GM18873 (cell line): ENCODE data around the gene DPP10.

Experiments
- ATAC-seq: cut with Tn5 transposase; IDR thresholded peaks from one replicate; pipeline ENCODE4 v1.9.1; 2021; ENCODE audit warnings: mild to moderate bottlenecking, moderate library complexity, moderate number of reproducible peaks; ENCODE audit not compliant: unreplicated experiment, low FRiP score

DPP10 gene

DNA sequence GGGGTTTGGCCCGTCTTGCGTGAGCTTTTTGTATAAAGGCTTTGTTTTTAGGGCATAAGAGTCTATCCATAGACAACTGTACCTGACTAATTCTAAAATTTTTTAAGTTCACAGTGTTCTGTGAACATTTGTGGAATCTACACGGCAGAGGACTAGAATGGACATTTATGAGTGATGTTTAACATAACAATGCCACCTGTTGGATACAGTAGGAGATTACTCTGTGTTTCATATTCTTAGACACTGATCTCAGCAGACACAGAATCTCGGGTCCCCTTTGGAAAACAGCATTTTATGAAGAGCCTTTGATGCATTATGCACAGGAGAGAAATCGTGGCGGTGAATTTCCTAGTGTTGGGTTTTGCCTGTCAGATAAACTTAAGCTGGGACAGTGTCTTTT, 752.2 kb downstream of the DPP10 start:
- no peak for ATAC-seq

DNA sequence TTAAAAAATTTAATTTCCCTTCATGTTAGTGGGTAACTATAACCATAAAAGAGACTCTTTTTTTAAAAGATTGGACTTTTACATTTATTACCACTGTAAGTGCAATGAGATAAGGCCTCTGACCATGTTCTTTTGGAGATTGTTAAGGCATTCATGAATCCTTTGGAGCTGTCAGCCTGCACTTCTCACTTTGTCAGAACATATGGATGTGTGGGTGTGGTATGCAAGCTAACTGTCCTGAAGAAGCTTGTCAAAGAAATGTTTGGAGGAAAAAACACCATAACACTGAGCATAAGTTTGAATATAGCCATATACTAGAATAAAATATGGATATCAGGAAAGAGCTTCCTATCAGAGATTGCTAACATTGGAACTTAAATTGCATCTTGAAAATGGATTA, 754.1 kb downstream of the DPP10 start:
- ATAC-seq = no peak

DNA sequence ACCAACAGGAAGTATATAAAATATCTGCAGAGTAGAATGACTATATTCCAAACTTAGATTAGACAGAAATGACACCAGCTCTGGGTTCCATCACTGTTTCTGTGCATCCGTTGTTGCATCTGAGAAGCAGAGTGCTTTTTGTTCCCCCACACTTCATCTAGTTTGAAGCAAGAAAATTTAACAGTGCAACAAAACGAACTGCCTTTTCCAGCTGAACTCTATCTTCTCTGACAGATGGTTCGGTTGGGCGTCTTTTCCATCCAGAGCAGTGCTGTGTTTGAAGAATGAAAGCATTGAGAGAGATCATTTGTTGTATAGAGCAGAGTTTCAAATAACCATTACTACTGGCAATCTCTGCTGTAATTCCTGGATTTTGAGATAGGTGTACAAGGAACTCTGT, 757.5 kb downstream of the DPP10 start:
- ATAC-seq = no peak

GRCh38 chr2:115201386-115201785, 758.9 kb downstream of the DPP10 start:
- ATAC-seq = no peak

DNA sequence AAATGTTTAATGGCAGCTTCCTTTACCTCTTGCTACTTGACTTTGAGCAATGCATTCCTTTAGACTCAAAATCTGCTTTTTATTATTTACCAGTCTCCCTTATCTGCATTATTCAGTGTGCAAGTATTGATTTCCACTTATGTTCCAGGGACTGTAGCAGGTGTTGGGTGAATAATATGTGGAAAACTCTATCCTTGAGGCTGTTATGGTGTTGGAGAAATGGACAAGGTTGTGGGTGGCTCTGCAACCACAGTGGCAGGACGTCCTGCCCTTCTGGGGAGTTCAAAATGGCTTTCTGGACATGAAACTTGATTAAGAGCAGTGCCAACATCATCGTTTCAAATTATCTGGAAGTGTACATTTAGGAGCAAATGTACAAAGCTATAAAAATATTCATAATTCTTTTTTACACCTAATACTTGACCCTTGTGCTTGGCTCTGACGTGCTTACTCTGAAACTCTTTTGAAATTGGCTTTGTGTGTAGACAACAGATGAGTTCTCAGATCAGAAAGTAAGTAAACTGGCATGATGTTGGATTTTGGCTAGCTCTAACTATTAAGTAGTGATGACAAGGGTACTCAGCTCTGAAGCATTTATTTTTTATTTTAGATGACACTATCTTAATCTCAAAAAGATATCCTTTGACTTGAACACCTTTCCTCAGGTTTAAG, 766.2 kb downstream of the DPP10 start:
- ATAC-seq = no peak

DNA sequence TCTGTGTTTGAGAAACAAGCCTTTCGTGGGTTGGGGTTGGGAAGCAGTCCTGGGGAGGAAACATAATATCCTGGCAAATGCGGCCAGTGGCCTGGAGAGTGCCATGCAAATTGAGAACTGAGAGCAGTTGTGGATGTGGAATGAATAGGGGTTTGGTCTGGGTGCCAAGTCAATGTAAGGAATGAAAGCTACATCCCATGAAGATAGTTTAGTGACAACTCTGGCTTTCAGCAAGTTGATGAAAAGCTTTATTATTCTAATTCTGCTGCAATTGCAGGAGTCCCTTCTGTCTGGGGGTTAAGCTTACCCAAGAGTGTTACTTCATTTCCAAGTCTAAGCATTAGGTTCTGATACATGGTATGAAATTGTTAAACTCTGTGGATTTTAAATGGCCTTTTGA, 771.6 kb downstream of the DPP10 start:
- no peak for ATAC-seq

DNA sequence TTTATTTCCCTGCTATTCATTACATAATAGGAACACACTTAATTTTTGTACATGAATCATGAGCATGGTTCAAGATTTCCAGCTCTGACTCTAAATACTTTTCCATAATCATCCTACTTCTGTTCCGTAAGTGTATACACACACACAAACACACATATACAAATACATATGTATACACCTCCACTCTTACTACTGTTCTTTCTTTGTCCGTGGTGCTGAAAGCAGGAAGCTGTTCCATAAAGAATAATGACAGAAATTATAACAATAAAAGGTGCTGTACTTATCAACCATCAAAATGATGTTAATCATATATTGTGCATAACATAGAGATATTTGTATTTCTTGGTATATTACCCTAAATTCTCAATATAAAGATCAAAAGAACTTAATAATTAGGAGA, 776.9 kb downstream of the DPP10 start:
- ATAC-seq = no peak

DNA sequence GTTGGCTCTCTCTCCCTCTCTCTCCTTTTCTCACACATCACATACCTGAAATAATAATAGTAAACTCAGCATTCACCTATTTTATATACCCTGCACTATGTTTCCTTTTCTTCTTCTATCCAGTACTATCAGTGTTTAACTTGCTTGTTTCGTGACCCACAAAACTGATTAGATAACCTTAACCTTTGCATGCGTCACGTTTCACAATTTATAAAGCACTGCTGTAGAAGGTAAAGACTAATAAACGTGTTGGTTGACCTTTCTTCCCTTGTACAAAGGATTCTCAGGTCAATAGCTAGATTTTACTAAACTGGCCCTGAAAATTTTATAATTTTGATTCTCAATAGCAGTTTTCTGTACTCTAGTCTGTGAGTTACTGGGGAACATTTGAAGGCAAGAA, 791.7 kb downstream of the DPP10 start:
- ATAC-seq = no peak

- ATAC-seq = no peak
Observed at GRCh38 chr2:115234737-115235136, 792.3 kb downstream of the DPP10 start.

DNA sequence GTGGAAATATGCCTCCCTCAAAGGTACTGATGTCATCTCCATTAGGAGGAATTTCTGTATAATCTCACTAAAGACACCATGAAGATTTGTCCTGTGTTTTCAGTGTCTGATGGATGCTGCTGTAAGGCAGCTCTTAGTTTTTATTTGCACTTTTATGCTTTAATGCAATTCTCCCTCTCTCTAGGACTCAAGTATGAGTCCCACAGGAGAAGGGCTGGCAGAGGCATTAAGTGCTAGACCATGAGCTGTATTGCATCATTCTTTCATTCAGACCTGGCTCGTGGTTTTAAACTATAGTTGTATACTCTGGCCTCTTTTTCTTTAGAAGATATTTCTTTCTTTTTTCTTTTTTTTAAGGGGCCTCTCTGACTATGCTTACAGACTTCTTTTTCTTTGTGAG, 805.6 kb downstream of the DPP10 start:
- no peak for ATAC-seq

DNA sequence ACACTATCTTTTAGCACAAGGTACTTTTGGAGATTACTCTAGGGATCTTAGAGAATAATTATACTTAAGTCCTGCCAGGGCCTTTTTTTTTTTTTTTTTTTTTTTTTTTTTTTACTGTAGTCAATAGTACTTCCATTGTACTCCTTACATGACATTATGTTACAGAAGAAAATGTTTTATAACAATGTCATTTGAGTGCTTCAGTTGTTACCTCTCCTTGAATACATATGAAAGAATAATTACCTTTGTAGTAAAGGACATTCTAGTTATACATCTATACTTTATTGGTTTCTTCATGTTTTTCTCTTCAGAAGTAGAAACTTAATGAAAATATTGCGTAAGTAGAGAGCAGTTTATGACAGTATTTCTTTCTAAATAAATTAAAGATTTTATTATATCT, 834.9 kb downstream of the DPP10 start:
- no peak for ATAC-seq

DNA sequence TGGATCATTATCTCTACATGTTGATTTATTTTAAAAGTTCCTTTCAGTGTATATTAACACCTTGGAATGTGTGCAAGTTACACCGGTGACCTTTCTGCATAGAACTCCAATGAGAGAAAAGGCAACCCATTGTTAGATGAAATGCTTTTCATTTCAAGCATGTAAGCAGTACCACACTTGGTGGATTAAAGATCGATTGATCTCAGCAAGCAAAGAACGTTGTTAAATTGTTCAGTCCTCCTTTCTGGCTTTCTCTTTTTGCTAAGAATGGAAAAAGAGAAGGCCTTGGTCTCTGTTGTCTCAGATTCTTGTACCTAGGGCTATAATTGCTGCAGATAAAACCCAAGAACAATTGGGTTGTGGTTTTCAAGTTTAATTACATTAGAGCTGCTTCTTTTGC, 843.0 kb downstream of the DPP10 start:
- no peak for ATAC-seq

DNA sequence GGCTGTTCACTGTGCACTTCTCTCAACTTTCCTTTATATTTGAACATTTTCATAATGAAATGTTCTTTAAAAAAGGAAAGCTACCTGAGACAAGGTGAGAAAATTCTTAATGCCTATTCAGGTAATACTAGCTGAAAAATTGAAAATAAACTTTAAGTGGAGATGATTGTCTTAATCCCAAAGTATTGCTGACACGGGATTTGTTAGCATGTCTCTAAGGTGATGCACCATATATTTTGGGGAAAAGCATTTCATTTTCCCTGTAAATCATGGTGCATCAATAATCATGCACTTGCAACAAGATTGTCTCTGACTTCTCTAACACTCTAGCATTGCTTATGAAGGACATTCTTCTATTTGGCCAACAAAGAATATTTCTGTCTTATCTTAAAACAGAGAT, 848.0 kb downstream of the DPP10 start:
- no peak for ATAC-seq

GRCh38 chr2:115292742-115293141, 850.3 kb downstream of the DPP10 start:
- no peak for ATAC-seq

DNA sequence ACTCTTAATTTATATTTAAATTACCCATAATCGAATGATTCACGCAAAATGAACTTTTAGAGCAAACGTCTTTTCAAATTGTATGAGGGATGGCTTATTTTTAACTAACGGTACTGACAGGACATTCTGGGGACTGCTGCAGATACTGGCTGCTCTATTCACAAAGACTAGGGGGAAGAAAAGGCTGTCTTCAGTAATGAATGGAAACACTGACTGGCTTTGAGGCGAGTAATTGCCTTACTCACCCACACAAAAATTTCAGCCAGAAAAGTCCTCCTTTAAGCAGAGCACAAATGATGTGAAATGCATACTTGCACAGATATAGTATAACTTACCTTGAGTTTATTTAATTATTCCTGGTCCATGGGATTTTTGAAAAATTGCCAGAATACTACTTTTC, 852.6 kb downstream of the DPP10 start:
- ATAC-seq = no peak

DNA sequence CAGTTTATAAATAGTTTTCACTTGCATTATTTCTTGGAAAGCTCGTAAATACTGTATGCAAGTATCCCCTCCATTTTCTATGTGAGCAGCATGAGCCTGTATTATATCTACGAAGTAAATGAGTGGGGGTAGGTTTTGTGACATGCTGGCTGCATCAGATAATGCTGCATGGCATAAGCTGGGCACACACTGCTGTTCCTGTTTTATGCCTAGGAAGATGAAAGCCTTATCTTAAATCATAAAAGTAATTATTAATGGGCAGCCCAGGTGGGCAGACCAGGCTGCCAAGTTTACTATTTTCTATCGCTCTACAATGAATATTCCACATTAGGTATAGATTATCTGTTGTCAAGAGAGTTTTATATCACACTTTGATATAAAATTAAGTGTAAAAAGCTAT, 854.6 kb downstream of the DPP10 start:
- ATAC-seq = no peak

- no peak for ATAC-seq
Observed at GRCh38 chr2:115299199-115299598, 856.8 kb downstream of the DPP10 start.

GRCh38 chr2:115305712-115306111, 863.3 kb downstream of the DPP10 start:
- ATAC-seq = no peak

DNA sequence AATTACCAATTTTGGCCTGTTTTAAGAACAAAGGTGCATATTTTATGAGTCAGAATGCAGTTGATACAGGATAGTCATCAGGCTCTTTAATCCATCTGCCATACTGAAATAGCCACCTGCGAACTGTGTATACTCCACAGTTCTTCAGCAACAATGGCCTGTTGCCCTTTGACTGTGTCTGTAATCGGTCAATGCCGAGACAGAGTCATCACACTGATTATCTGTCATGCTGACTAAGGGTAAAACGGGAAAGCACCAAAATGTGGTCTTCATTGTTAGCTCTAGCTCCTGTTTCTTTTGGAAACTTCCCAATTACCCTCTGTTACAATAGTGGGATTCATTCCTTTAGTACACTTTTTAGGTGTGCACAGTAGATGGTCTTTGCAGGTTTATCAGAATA, 871.7 kb downstream of the DPP10 start:
- no peak for ATAC-seq

- ATAC-seq = no peak
Observed at GRCh38 chr2:115327061-115327460, 884.6 kb downstream of the DPP10 start.

DNA sequence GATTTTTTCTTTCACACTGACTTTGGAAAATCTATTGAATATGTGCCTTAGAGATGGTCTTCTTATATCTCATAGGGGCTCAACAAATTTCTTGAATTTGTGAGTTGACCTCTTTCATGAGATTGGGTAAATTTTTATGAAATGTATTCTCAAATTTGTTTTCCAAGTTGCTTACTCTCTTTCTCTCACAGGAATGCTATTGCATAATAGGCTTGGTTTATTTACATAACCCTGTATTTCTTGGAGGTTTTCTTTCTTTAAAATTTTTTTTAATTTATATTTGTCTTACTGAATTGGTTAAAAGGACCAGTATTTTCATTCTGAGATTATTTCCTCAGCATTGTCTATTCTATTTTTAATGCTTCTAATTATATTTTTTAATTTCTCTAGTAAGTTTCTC, 917.1 kb downstream of the DPP10 start:
- ATAC-seq = no peak

DNA sequence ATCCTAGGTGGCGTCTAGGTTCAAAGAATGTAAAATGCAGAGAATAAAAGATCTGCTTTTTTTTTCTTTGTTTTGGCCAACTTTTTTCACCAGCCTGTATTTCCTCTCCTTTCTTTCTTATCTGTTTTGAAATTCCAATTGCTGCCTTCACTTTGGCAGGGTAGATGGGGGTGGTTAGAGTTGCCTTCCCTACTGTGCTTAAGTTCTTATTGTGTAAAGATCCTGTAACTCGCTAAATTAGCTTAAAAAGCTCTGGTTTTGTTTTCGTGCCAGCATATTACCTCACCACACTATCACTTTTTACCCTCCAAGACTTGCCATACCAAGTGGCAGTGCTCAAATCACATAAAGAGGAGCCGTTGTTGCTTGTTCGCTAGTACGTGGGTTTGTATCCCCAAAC, 921.7 kb downstream of the DPP10 start:
- ATAC-seq = no peak

DNA sequence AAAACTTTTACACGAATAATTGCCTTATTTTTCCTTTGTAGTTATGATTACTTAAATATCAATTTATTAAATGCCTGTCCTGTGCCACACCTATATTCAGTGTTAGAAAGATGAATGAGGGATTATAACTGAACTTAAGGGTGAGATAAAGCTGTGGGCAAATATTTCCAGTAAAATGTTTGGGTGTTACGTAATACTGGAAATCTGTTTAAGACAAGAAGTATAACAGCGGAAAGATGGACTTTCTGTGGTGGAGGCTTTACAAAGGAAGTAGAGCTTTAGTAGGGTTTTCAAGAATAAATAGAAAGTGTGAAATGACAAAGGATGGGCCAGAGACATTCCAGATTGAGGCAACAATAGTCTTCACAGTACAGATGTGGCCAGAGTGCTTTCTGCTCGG, 927.0 kb downstream of the DPP10 start:
- ATAC-seq = no peak
